GM21576 (cell line): ENCODE results near the gene BACH2.
"Not testable (repeated sequence)": the region's sequence is repeated elsewhere in the genome, so short reads cannot be mapped to it uniquely, and the experiment has no call there.

Experiments used
- ATAC-seq: cut with Tn5 transposase; IDR thresholded peaks from one replicate; pipeline ENCODE4 v1.9.1; 2021; ENCODE audit warnings: mild to moderate bottlenecking, moderate library complexity; ENCODE audit not compliant: unreplicated experiment

BACH2 gene

GRCh38 chr6:89925826-89926225, 370.8 kb downstream of the BACH2 start:
- ATAC-seq: no peak

GRCh38 chr6:89924231-89924630, 372.4 kb downstream of the BACH2 start:
- no peak for ATAC-seq

GRCh38 chr6:89921691-89922090, 375.0 kb downstream of the BACH2 start:
- no peak for ATAC-seq

- ATAC-seq: no peak
Observed at GRCh38 chr6:89921197-89921596, 375.4 kb downstream of the BACH2 start.

- ATAC-seq: no peak
Observed at GRCh38 chr6:89917801-89918366, 378.8 kb downstream of the BACH2 start.

- ATAC-seq: no peak
Observed at GRCh38 chr6:89917216-89917615, 379.4 kb downstream of the BACH2 start.

GRCh38 chr6:89916136-89916920, 380.3 kb downstream of the BACH2 start:
- no peak for ATAC-seq

GRCh38 chr6:89910902-89911240, 385.8 kb downstream of the BACH2 start:
- ATAC-seq: no peak

- ATAC-seq: not testable (repeated sequence)
Observed at GRCh38 chr6:89910001-89910901, 386.4 kb downstream of the BACH2 start.

- ATAC-seq: no peak
Observed at GRCh38 chr6:89895276-89895874, 401.3 kb downstream of the BACH2 start.

GRCh38 chr6:89894169-89894568, 402.5 kb downstream of the BACH2 start, which contains the start of gene GJA10:
TSS of gene GJA10 (plus strand) at chr6:89894469. CDS start at chr6:89894469, 0 bp downstream.
- ATAC-seq: no peak

GRCh38 chr6:89892577-89892976, 404.1 kb downstream of the BACH2 start:
- ATAC-seq: not testable (repeated sequence)

GRCh38 chr6:89890845-89891528, 405.7 kb downstream of the BACH2 start:
- not testable (repeated sequence) for ATAC-seq

- no peak for ATAC-seq
Observed at GRCh38 chr6:89888871-89889270, 407.8 kb downstream of the BACH2 start.

GRCh38 chr6:89888138-89888514, 408.5 kb downstream of the BACH2 start:
- no peak for ATAC-seq

- ATAC-seq: no peak
Observed at GRCh38 chr6:89887452-89888137, 409.0 kb downstream of the BACH2 start.

GRCh38 chr6:89886378-89887120, 410.1 kb downstream of the BACH2 start:
- ATAC-seq: no peak
